Activated CD4-positive, alpha-beta T cell treated with anti-CD3 and anti-CD28 coated beads, Interleukin-2, amount 50 U/mL, for 48 hours (primary cell): ENCODE measurements around the gene PPP1R1B.

Experiments used
- DNase-seq, 2 experiments: peaks; one replicate each; pipeline ENCODE4 v3.0.0-alpha.2; 2020

The PPP1R1B gene

GRCh38 chr17:39617446-39618245 is 9.1 kb upstream of the PPP1R1B start:
- peak; percentile 57 to 66 for DNase-seq

GRCh38 chr17:39618246-39618913 is 8.4 kb upstream of the PPP1R1B start:
- no peak for DNase-seq

- DNase-seq: no peak
Measured at GRCh38 chr17:39618956-39619785, 7.6 kb upstream of the PPP1R1B start.

GRCh38 chr17:39619786-39620101 is 7.0 kb upstream of the PPP1R1B start:
- no peak for DNase-seq

GRCh38 chr17:39621523-39622379 is 5.0 kb upstream of the PPP1R1B start:
- peak; percentile 89 to 92 for DNase-seq

- DNase-seq: peak; percentile 61 to 73
Measured at GRCh38 chr17:39622380-39623006, 4.3 kb upstream of the PPP1R1B start.

GRCh38 chr17:39623356-39623950 is 3.3 kb upstream of the PPP1R1B start:
- peak; percentile 94 to 95 for DNase-seq

GRCh38 chr17:39624313-39624712 is 2.4 kb upstream of the PPP1R1B start:
- no peak for DNase-seq

- no peak for DNase-seq
Measured at GRCh38 chr17:39625198-39625785, 1.5 kb upstream of the PPP1R1B start.

GRCh38 chr17:39627047-39627711 is 427 bp downstream of the PPP1R1B start:
- DNase-seq: no peak

- DNase-seq: no peak
Measured at GRCh38 chr17:39627712-39628516, 1.2 kb downstream of the PPP1R1B start.

GRCh38 chr17:39628655-39629493 is 2.1 kb downstream of the PPP1R1B start:
- no peak for DNase-seq

GRCh38 chr17:39629494-39629880 is 2.7 kb downstream of the PPP1R1B start:
- DNase-seq: no peak

GRCh38 chr17:39629898-39630297 is 3.1 kb downstream of the PPP1R1B start:
- DNase-seq: no peak

GRCh38 chr17:39631403-39631802 is 4.7 kb downstream of the PPP1R1B start:
- no peak for DNase-seq

- no peak for DNase-seq
Measured at GRCh38 chr17:39632153-39632941, 5.6 kb downstream of the PPP1R1B start.

- DNase-seq: no peak
Measured at GRCh38 chr17:39633570-39634183, 6.9 kb downstream of the PPP1R1B start.
